K562 (cell line): ENCODE data around the gene IGFBP4. TPM values are rescaled to one million over a fixed set of nuclear protein-coding genes. Genes with fewer than 3 reads are reported as not detected.

ENCODE experiments used
- ATAC-seq: fragments of 200-7000 bp; cut with Tn5 transposase; 3 replicates; pipeline ENCODE4 v1.9.1; 2020; ENCODE audit warnings: moderate library complexity
- BruUV-seq: library from RNA; stranded (reverse); fragments of 400-500 nt; replicated peaks from 2 replicates; lab custom pipeline; 2021; lab: Mats Ljungman, UMichigan
- CTCF ChIA-PET: fragments of 300-600 bp; formaldehyde crosslinking; extraction: SDS; loops from one replicate; lab custom pipeline; 2021; ENCODE audit warnings: low intra/inter-chr PET ratio; lab: Yijun Ruan, JAX
- POLR2A ChIA-PET: fragments of 300-600, 350-650 bp; sonication (Branson Sonifier 250); formaldehyde crosslinking; extraction: SDS; loops from one replicate; lab custom pipeline; 2021; ENCODE audit warnings: antibody characterized with exemption, inconsistent platforms; lab: Yijun Ruan, JAX
- DNase-seq, 4 experiments: peaks; one replicate each; pipeline versions ENCODE4 v3.0.0 to v3.0.0-alpha.2; 2011 to 2018; ENCODE audit warnings: low spot score in 3 of 4, mixed read lengths in 3 of 4; ENCODE audit errors: extremely low read depth in 1 of 4
- FAIRE-seq: peaks from 2 replicates; lab custom pipeline; 2011; peaks lifted over from hg19 to GRCh38; lab: Jason Lieb, UNC
- H2AFZ ChIP-seq: 2 replicates; pipeline ENCODE4 v1.6.0; 2011; ENCODE audit warnings: low read depth, low read length, control low read depth, inconsistent platforms
- H3K27ac ChIP-seq: fragments of 200-600 bp; 3 replicates; pipeline ENCODE4 v1.8.0; 2011; ENCODE audit warnings: low read depth, mild to moderate bottlenecking, control low read depth, inconsistent platforms, low read length, moderate library complexity, mixed read lengths; ENCODE audit errors: extremely low read depth
- H3K27me3 ChIP-seq, 2 experiments: fragments of 300-600 bp in 1 of 2; 2 replicates in 1 of 2; 3 replicates in 1 of 2; pipeline versions ENCODE4 v1.6.0 to v1.8.0; 2011; ENCODE audit warnings: inconsistent platforms in 2 of 2, low read length in 2 of 2, mild to moderate bottlenecking in 1 of 2, mixed read lengths in 1 of 2, moderate library complexity in 1 of 2; ENCODE audit not compliant: control insufficient read depth in 2 of 2, insufficient read depth in 2 of 2
- H3K36me3 ChIP-seq: fragments of 300-600 bp; 3 replicates; pipeline ENCODE4 v1.8.0; 2011; ENCODE audit warnings: mild to moderate bottlenecking, low read length, inconsistent platforms; ENCODE audit not compliant: control insufficient read depth, insufficient read depth
- H3K4me1 ChIP-seq, 2 experiments: fragments of 200-600 bp in 1 of 2; replicated peaks in 1 of 2; 2 replicates in 1 of 2; 3 replicates in 1 of 2; pipeline versions ENCODE4 v1.5.1 to v1.8.0; 2011; ENCODE audit warnings: inconsistent platforms in 2 of 2, low read length in 2 of 2, mild to moderate bottlenecking in 1 of 2, mixed read lengths in 1 of 2, moderate library complexity in 1 of 2; ENCODE audit not compliant: control insufficient read depth in 2 of 2, insufficient read depth in 2 of 2
- H3K4me2 ChIP-seq: 2 replicates; pipeline ENCODE4 v1.6.1; 2011; ENCODE audit warnings: low read length, control low read depth, inconsistent platforms, mixed read lengths; ENCODE audit not compliant: insufficient read depth
- H3K4me3 ChIP-seq: fragments of 200-600 bp; sonication (generic), shearing (Covaris generic); 2 replicates; pipeline ENCODE4 v1.5.1; 2016; ENCODE audit warnings: control low read depth, inconsistent platforms
- H3K79me2 ChIP-seq: fragments of 200-600 bp; 3 replicates; pipeline ENCODE4 v1.8.0; 2011; ENCODE audit warnings: low read length, inconsistent platforms; ENCODE audit not compliant: control insufficient read depth, insufficient read depth
- H3K9ac ChIP-seq, 2 experiments: 2 replicates each; pipeline versions ENCODE4 v1.6.0 to v1.6.1; 2011; ENCODE audit warnings: low read depth in 2 of 2, low read length in 2 of 2, control low read depth in 1 of 2, inconsistent platforms in 1 of 2, mild to moderate bottlenecking in 1 of 2, mixed read lengths in 1 of 2; ENCODE audit not compliant: insufficient read depth in 1 of 2
- H3K9me1 ChIP-seq: one replicate; pipeline ENCODE4 v1.6.0; 2011; ENCODE audit warnings: inconsistent platforms, mild to moderate bottlenecking, low read length, moderate library complexity; ENCODE audit not compliant: control insufficient read depth, insufficient read depth
- H3K9me3 ChIP-seq: replicated peaks from 2 replicates; pipeline ENCODE4 v1.5.1; 2011; ENCODE audit warnings: low read depth, low read length, inconsistent platforms; ENCODE audit not compliant: control insufficient read depth, insufficient read depth
- H4K20me1 ChIP-seq: replicated peaks from 2 replicates; pipeline ENCODE4 v1.6.1; 2011; ENCODE audit warnings: low read length, inconsistent platforms, mixed read lengths; ENCODE audit not compliant: control insufficient read depth, insufficient read depth
- C11orf30 ChIP-seq: fragments of 450-650 bp; IDR thresholded peaks from 2 replicates; pipeline ENCODE4 v1.6.1; 2016; ENCODE audit warnings: low read depth, mild to moderate bottlenecking
- CBX2 ChIP-seq: fragments of 200-600 bp; sonication (generic); IDR thresholded peaks from one replicate; pipeline ENCODE4 v1.6.1; 2012; ENCODE audit warnings: mild to moderate bottlenecking, low read length, inconsistent platforms; ENCODE audit not compliant: insufficient read depth, poor library complexity, severe bottlenecking
- DLX4 ChIP-seq: fragments of 250-450 bp; sonication (Bioruptor Pico); IDR thresholded peaks from 2 replicates; pipeline ENCODE4 v1.6.1; 2021; ENCODE audit warnings: mild to moderate bottlenecking
- HNRNPLL ChIP-seq: fragments of 200-400 bp; formaldehyde crosslinking; IDR thresholded peaks from 2 replicates; pipeline ENCODE4 v1.6.1; 2017; ENCODE audit warnings: low read length, low read depth, mild to moderate bottlenecking; ENCODE audit not compliant: poor library complexity, severe bottlenecking
- MAFG ChIP-seq: fragments of 450-650 bp; conservative IDR thresholded peaks from 2 replicates; pipeline ENCODE4 v1.6.1; 2016; ENCODE audit warnings: missing genetic modification characterization, missing compliant biosample characterization
- POLR2AphosphoS5 ChIP-seq: IDR thresholded peaks from 2 replicates; pipeline ENCODE4 v1.6.1; 2011; ENCODE audit warnings: mild to moderate bottlenecking, low read depth, low read length, moderate library complexity; ENCODE audit not compliant: control insufficient read depth, insufficient read depth
- PTTG1 ChIP-seq: fragments of 450-650 bp; IDR thresholded peaks from 2 replicates; pipeline ENCODE4 v1.6.1; 2016; ENCODE audit warnings: low read depth, mild to moderate bottlenecking, missing genetic modification characterization, missing compliant biosample characterization
- THRAP3 ChIP-seq: fragments of 450-650 bp; IDR thresholded peaks from 2 replicates; pipeline ENCODE4 v1.6.1; 2016; ENCODE audit warnings: mild to moderate bottlenecking, inconsistent platforms, borderline replicate concordance
- ZNF274 ChIP-seq: IDR thresholded peaks from 2 replicates; pipeline ENCODE4 v1.6.1; 2011; ENCODE audit warnings: low read depth, mild to moderate bottlenecking, low read length, moderate library complexity, borderline replicate concordance
- ZNF316 ChIP-seq: fragments of 450-650 bp; IDR thresholded peaks from 2 replicates; pipeline ENCODE4 v1.6.1; 2016
- ZNF449 ChIP-seq: fragments of 250-450 bp; sonication (Bioruptor Pico); IDR thresholded peaks from 2 replicates; pipeline ENCODE4 v1.8.0; 2022; ENCODE audit warnings: moderate library complexity, mild to moderate bottlenecking, inconsistent platforms
- ZNF592 ChIP-seq: fragments of 450-650 bp; IDR thresholded peaks from 2 replicates; pipeline ENCODE4 v1.6.1; 2017; ENCODE audit warnings: antibody characterized with exemption, mild to moderate bottlenecking
- WGBS: fragments of 100-300 bp; shearing (Covaris generic); methylation state at CpG from one replicate; pipeline ENCODE4 v1.1.6; 2016; ENCODE audit warnings: low coverage, mixed read lengths; ENCODE audit not compliant: insufficient coverage; ENCODE audit errors: missing lambda C conversion rate; 5-methylcytosine and 5-hydroxymethylcytosine counted together
- in situ Hi-C: fragments of 300-500 bp; cut with MboI; formaldehyde crosslinking; loops from 4 replicates; pipeline ENCODE4 v1.15.0; 2018; ENCODE audit warnings: inconsistent platforms, mixed read lengths
- intact Hi-C: fragments of 100-400 bp; cut with micrococcal nuclease; formaldehyde crosslinking; loops from 2 replicates; pipeline ENCODE4 v1.14.2; 2022
- polyA plus RNA-seq, 8 experiments: library from polyadenylated mRNA; depleted of rRNA in 4 of 8; stranded (reverse) in 5 of 8; unstranded in 3 of 8; fragments of >200 nt; fragmentation: Nextera tagmentation in 2 of 8; fragmentation: Illumina TruSeq in 1 of 8; extraction: Ambion mirVana in 2 of 8; extraction: Trizol in 1 of 8; gene quantifications; 2 replicates each; pipeline versions ENCODE4 v1.2.1 to v1.2.3, GENCODE V29; 2011 to 2014; ENCODE audit warnings: inconsistent platforms in 1 of 8, missing spikeins in 1 of 8
- total RNA-seq, 7 experiments: library from RNA; depleted of rRNA in 6 of 7; stranded (reverse); fragments of >200 nt in 6 of 7; fragmentation: Illumina TruSeq in 2 of 7; extraction: Trizol in 2 of 7; gene quantifications; 2 replicates each; pipeline versions ENCODE4 v1.2.1 to v1.2.3, GENCODE V29; 2011 to 2021; ENCODE audit warnings: low replicate concordance in 1 of 7

IGFBP4 gene
- total and polyA plus RNA-seq, 9 of the 15 experiments (the other 6 are each of a cell fraction or from before 2014, with no cell fraction given): 8.8 to 99.8 (median 18.6) TPM

- TF ChIP-seq ZNF449 (CRISPR knock-in tag) (no peak), THRAP3 (0 out of 2 replicates have a peak, but pooled peaks have one; percentile 20), ZNF274 (no peak)
- TF ChIP-seq, all 486 proteins: peak for 7
Measured at GRCh38 chr17:40415390-40415789, 27.9 kb upstream of the IGFBP4 start (continued).

- in situ Hi-C loops: no loop called here
- DNase-seq (no peak), ATAC-seq (no peak), FAIRE-seq (no peak)
- Histone ChIP-seq H3K4me2 (peak overlapping the region; percentile 88), H4K20me1 (no peaks in the 10 kb centered on the region), H3K79me2 (peaks cover 45% of the 10 kb centered on the region), H3K36me3 (peaks cover 48% of the 10 kb centered on the region), H3K9me3 (no peaks in the 10 kb centered on the region), H3K9me1 (no peaks in the 10 kb centered on the region), H3K4me3 (peak overlapping the region; percentile 74), H3K4me1 (peaks cover 7 to 15% of the 10 kb centered on the region in 2 experiments), H3K27ac (peak overlapping the region; percentile 92), H2AFZ (no peak overlapping the region; the same call in 1 of the 2 replicates), H3K27me3 (no peaks in the 10 kb centered on the region), H3K9ac (peak overlapping the region; percentile 96 to 98)
- intact Hi-C loops: loop anchor here (1.0 kb wide), 1 partner anchor 58 kb away; no protein-coding TSS in a partner anchor
- POLR2A ChIA-PET: interaction anchor here (0.9 to 3.4 kb wide), 9 partner anchors 9 to 146 kb away, joined by 3 to 27 read pairs (median 11); partner anchors contain the start of gene IGFBP4
- BruUV-seq: no TSS peak
- WGBS: 3% methylated on average over 3 of the region's 3 CpGs
- CTCF ChIA-PET: interaction anchor here (1.2 to 1.7 kb wide), 2 partner anchors 58 to 113 kb away, joined by 4 to 10 read pairs; no protein-coding TSS in a partner anchor
- TF ChIP-seq PTTG1 (tag): no peak
- TF ChIP-seq DLX4 (CRISPR knock-in tag): no peak
- TF ChIP-seq ZNF592: 0 out of 2 replicates have a peak, but pooled peaks have one; percentile 5
- peak; percentile 80 for TF ChIP-seq ZNF316
- TF ChIP-seq HNRNPLL: no peak
- no peak for TF ChIP-seq CBX2
- TF ChIP-seq POLR2AphosphoS5: 0 out of 2 replicates have a peak, but pooled peaks have one; percentile 16
- TF ChIP-seq MAFG (tag): peak; percentile 43; the same call in 1 of the 2 replicates
- peak; percentile 77 for TF ChIP-seq C11orf30
Measured at GRCh38 chr17:40416671-40417070, 26.6 kb upstream of the IGFBP4 start.
